K562 (cell line): ENCODE results near the gene MIXL1. TPM values are rescaled to one million over a fixed set of nuclear protein-coding genes. Genes with fewer than 3 reads are reported as not detected.

Experiments used
- ATF7 ChIP-seq: fragments of 450-650 bp; IDR thresholded peaks from 2 replicates; pipeline ENCODE4 v1.7.1; 2014; ENCODE audit warnings: mild to moderate bottlenecking, moderate library complexity
- CREM ChIP-seq: IDR thresholded peaks from 2 replicates; pipeline ENCODE4 v1.6.1; 2014; ENCODE audit warnings: antibody characterized with exemption, low read depth
- EGR1 ChIP-seq: fragments of 450-650 bp; conservative IDR thresholded peaks from 2 replicates; pipeline ENCODE4 v1.6.1; 2017; ENCODE audit warnings: mild to moderate bottlenecking
- JUND ChIP-seq, 2 experiments: IDR thresholded peaks; 2 replicates in 1 of 2; 3 replicates in 1 of 2; pipeline ENCODE4 v1.6.1; 2011; ENCODE audit warnings: borderline replicate concordance in 2 of 2, low read depth in 2 of 2, low read length in 2 of 2, improper control_type of control experiment in 1 of 2, missing biosample characterization in 1 of 2, missing genetic modification characterization in 1 of 2, missing genetic modification reagents in 1 of 2
- MNT ChIP-seq, 2 experiments: fragments of 450-650 bp; conservative IDR thresholded peaks; 2 replicates each; pipeline ENCODE4 v1.6.1; 2017; ENCODE audit warnings: mild to moderate bottlenecking in 2 of 2, moderate library complexity in 2 of 2
- MYC ChIP-seq, 2 experiments: fragments of 250-450 bp in 1 of 2; sonication (Bioruptor Pico) in 1 of 2; IDR thresholded peaks; 2 replicates each; pipeline versions ENCODE4 v1.5.1 to v1.6.1; 2012 to 2021; ENCODE audit warnings: low read depth in 2 of 2, borderline replicate concordance in 1 of 2, improper control_type of control experiment in 1 of 2, low read length in 1 of 2, mild to moderate bottlenecking in 1 of 2, moderate library complexity in 1 of 2
- NFIC ChIP-seq: fragments of 450-650 bp; IDR thresholded peaks from 2 replicates; pipeline ENCODE4 v1.6.1; 2017; ENCODE audit warnings: mild to moderate bottlenecking, inconsistent platforms
- SMAD4 ChIP-seq: fragments of 250-450 bp; sonication (Bioruptor Pico); conservative IDR thresholded peaks from 2 replicates; pipeline ENCODE4 v1.8.0; 2021; ENCODE audit warnings: inconsistent platforms, mild to moderate bottlenecking, moderate library complexity
- SMARCE1 ChIP-seq: fragments of 450-650 bp; IDR thresholded peaks from 2 replicates; pipeline ENCODE4 v1.7.1; 2016; ENCODE audit warnings: mild to moderate bottlenecking
- TRIM28 ChIP-seq: fragments of 450-650 bp; IDR thresholded peaks from 2 replicates; pipeline ENCODE4 v1.6.1; 2017
- UBTF ChIP-seq, 2 experiments: IDR thresholded peaks; 2 replicates each; pipeline ENCODE4 v1.6.1; 2012; ENCODE audit warnings: improper control_type of control experiment in 2 of 2, low read depth in 2 of 2, low read length in 2 of 2, borderline replicate concordance in 1 of 2
- ZNF717 ChIP-seq: fragments of 250-450 bp; sonication (Bioruptor Pico); IDR thresholded peaks from 2 replicates; pipeline ENCODE4 v1.5.0; 2021
- polyA plus RNA-seq, 8 experiments: library from polyadenylated mRNA; depleted of rRNA in 4 of 8; stranded (reverse) in 5 of 8; unstranded in 3 of 8; fragments of >200 nt; fragmentation: Nextera tagmentation in 2 of 8; fragmentation: Illumina TruSeq in 1 of 8; extraction: Ambion mirVana in 2 of 8; extraction: Trizol in 1 of 8; gene quantifications; 2 replicates each; pipeline versions ENCODE4 v1.2.1 to v1.2.3, GENCODE V29; 2011 to 2014; ENCODE audit warnings: inconsistent platforms in 1 of 8, missing spikeins in 1 of 8
- total RNA-seq, 7 experiments: library from RNA; depleted of rRNA in 6 of 7; stranded (reverse); fragments of >200 nt in 6 of 7; fragmentation: Illumina TruSeq in 2 of 7; extraction: Trizol in 2 of 7; gene quantifications; 2 replicates each; pipeline versions ENCODE4 v1.2.1 to v1.2.3, GENCODE V29; 2011 to 2021; ENCODE audit warnings: low replicate concordance in 1 of 7

MIXL1 gene
- total and polyA plus RNA-seq, 9 of the 15 experiments (the other 6 are each of a cell fraction or from before 2014, with no cell fraction given): not detected

- no peak for TF ChIP-seq MNT (conservative IDR thresholded peaks at IDR 0.05)
- TF ChIP-seq EGR1: 0 out of 2 replicates have a peak, but pooled peaks have one; percentile 17
- TF ChIP-seq TRIM28: no peak
- TF ChIP-seq UBTF (IDR thresholded peaks at IDR 0.05; ENCODE audit: borderline replicate concordance in 1 of 2, low read depth in 2 of 2, low read length in 2 of 2): no peak
- peak; percentile 99 for TF ChIP-seq NFIC
- TF ChIP-seq SMARCE1: no peak
- TF ChIP-seq CREM: peak; percentile 42; the same call in 1 of the 2 replicates
- TF ChIP-seq ZNF717: no peak
- TF ChIP-seq MYC (IDR thresholded peaks at IDR 0.05; ENCODE audit: low read depth, low read length): no peak; the same call in 1 of the 2 replicates
- no peak for TF ChIP-seq MYC (CRISPR knock-in tag; IDR thresholded peaks at IDR 0.05; ENCODE audit: borderline replicate concordance, low read depth)
- no peak for TF ChIP-seq ATF7
- peak; percentile 22; the same call in 1 of the 2 replicates for TF ChIP-seq JUND (IDR thresholded peaks at IDR 0.05; ENCODE audit: borderline replicate concordance, low read depth, low read length)
- TF ChIP-seq JUND (tag; IDR thresholded peaks at IDR 0.05; ENCODE audit: borderline replicate concordance, low read depth, low read length): no peak
- TF ChIP-seq SMAD4 (CRISPR knock-in tag): 0 out of 2 replicates have a peak, but pooled peaks have one; percentile 24
These were observed 41.3 kb upstream of the MIXL1 start (continued) for GRCh38 chr1:226181996-226182714.
